ENCODE data around the gene PCBP4. TPM values are rescaled to one million over a fixed set of nuclear protein-coding genes. Genes with fewer than 3 reads are reported as not detected.
A peak's percentile ranks its signal among the peaks of the same experiment; 100 is the strongest.

Gene PCBP4
- total RNA-seq: 10 to 100 TPM; 11.4 to 21.1 TPM

DNA sequence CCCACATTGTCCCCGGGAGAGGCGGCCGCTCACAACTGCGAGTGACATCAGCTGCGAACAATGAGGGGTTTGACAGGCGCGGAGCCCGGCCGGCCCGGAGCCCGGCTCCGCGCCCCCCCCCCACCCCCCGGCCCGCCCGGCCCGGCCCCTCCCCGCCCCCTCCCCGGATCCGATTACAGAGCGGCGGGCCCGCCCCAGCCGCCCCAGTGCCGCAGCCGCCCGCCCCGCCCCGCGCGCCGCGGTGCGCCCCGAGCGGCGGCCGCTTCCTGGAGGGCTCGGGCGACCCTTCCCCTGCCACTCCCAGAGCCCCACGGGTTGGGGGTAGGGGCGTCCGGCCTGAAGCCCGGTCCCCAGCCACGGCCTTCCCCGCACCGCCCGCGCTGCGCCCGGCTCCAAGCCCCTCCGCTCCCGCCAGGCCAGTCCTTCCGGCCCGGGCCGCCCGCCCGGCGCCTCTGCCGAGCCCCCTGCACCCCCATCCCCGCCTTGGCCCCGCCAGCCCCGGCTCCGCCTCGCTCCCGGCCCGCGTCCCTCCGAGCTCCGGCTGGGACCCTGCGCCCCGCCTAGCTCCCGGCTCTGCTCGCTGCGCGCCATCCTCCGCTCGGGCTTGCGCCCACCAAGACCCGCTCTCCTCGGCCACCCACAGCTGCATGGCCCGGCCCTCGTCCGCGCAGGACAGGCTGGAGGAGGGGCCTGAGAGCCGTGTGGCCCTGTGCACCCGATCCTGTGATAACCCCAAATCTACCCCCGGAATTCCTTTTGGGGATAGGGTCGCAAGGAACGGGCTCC, at the start of gene PCBP4:
PCBP4 (minus strand) TSS at position 71 of the 786 bp plus-strand sequence. CDS start 6,214 bp downstream, outside the sequence.
- CTCF ChIA-PET: interaction anchor here (0.7 to 4.8 kb wide), 4 partner anchors 9 to 25 kb away, joined by 3 to 26 read pairs (median 4); partner anchors contain the start of genes PARP3 and RRP9
- peak within 1 kb of the TSS; percentile 74 for H3K4me3 Mint-ChIP-seq
- H3K4me1 Mint-ChIP-seq: peaks cover 14% of the 10 kb centered on the region
- H3K27me3 Mint-ChIP-seq: peaks cover 5% of the 10 kb centered on the region
- H3K36me3 Mint-ChIP-seq: no peaks in the 10 kb centered on the region
- H3K9me3 Mint-ChIP-seq (ENCODE audit: low read depth): no peaks in the 10 kb centered on the region
- no peak for DNase-seq
- peak; percentile 74 for ATAC-seq
- H3K27ac Mint-ChIP-seq: peak within 1 kb of the TSS; percentile 73

DNA sequence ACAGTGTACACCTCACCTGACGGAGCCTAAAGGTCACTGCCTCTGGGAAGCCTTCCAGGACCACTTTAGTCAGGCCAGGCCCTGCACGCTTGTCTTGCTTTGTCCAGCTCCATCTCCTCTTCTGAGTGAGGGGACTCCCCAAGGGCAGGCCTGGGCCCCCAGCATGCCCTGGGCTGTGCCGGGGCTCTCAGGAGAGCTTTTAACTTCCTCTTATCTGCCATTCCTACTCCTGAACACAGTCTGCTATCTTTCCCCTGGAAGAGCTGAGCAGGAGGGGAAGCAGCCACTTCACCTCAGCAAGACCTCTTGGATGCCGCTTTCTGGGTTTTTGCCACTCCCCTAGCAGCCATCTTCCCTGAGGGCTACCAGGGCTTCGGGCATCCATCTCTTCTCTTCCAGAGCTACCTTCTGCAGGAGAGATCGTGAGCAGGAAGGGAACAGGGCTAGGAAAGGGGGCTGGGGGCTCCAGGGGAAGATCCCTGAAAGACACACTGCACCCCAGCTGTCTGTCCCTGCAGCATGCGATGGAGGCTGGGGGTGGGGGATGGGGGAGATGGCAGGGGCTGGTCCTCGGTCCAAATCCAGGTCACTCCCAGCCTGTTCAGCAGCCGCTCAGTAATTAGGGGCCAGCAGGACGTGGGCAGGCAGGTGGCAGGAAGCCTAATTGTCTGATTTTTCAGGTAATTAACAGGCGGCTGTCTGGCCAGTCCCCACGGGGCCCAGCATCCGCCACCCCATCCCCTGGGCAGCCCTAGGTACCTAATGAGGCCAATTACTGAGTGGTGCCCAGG, 48.4 kb upstream of the PCBP4 start:
- Mint-ChIP-seq H3K27ac (no peak overlapping the region), H3K4me1 (no peaks in the 10 kb centered on the region), H3K27me3 (no peaks in the 10 kb centered on the region), H3K9me3 (ENCODE audit: low read depth) (no peaks in the 10 kb centered on the region), H3K4me3 (no peak overlapping the region), H3K36me3 (no peaks in the 10 kb centered on the region)
- ATAC-seq: no peak
- CTCF ChIA-PET: interaction anchor here (0.5 to 3.5 kb wide), 5 partner anchors 14 to 108 kb away, joined by 3 to 10 read pairs (median 3); no protein-coding TSS in a partner anchor
- no peak for DNase-seq

DNA sequence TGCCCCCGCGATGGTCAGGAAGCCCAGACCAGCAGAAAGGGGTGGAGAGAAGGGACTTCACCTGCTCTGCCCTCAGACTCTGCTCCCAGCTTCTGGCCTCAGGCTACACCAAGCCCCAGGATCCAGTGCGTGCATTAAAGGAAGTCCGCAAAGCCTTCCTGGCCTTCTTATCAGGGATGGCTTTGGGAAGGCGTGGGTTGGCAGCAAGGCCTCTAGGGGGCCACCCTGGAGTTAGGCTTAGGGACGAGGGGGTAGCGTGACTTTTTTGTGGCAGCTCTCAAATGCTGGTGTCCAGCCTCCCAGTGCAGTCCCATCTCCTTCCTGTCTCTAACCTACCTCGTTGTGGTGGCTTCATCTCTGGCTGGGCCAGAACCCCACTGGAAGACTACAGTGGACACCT, 47.4 kb upstream of the PCBP4 start:
- Mint-ChIP-seq H3K9me3 (ENCODE audit: low read depth) (no peaks in the 10 kb centered on the region), H3K27me3 (no peaks in the 10 kb centered on the region), H3K36me3 (no peaks in the 10 kb centered on the region), H3K4me1 (no peaks in the 10 kb centered on the region), H3K27ac (no peak overlapping the region), H3K4me3 (no peak overlapping the region)
- ATAC-seq: no peak
- no peak for DNase-seq
- CTCF ChIA-PET: interaction anchor here (1.1 to 3.5 kb wide), 2 partner anchors 15 to 38 kb away, joined by 3 to 10 read pairs; no protein-coding TSS in a partner anchor

DNA sequence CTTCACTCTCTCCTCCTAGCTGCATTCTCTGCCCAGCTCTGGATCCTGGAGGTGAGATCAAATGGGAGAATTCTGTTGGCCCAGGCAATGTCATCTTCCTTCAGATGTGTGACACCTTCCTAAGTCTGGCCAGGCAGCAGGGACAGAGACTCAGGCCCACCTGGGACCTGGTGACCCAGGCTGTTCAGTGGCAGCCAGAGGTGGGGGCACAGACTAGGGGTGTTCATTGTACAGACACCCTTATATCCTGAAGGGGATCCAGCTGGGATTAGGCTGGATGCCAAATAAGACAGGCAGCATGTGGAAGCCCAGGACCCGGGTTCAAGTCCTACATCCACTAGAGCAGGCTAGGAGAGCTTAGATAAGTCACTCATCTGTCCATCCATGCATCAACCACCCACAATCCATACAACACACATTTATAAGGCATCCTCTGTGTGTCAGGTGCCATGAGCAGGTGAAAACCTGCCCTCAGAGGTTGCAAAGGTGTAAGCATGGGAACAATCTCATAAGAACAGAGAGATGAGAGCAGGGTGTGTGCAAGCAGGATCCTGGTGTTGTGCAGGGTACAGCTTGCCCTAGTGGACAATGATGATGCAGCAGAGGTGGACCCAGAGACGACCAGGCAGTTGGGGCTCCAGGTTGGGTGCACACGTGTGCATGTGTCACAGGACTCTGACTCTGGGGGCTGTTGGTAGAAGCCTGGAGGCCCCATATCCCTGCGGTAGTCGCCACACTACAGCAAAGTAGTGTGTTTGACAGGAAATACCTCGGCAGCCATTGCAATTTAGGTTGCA, 46.7 kb upstream of the PCBP4 start:
- no peak overlapping the region for H3K4me3 Mint-ChIP-seq
- ATAC-seq: peak; percentile 33
- H3K36me3 Mint-ChIP-seq: no peaks in the 10 kb centered on the region
- H3K27me3 Mint-ChIP-seq: no peaks in the 10 kb centered on the region
- no peak overlapping the region for H3K27ac Mint-ChIP-seq
- CTCF ChIA-PET: interaction anchor here (1.0 to 3.5 kb wide), 3 partner anchors 16 to 109 kb away, joined by 3 to 10 read pairs (median 3); no protein-coding TSS in a partner anchor
- no peaks in the 10 kb centered on the region for H3K9me3 Mint-ChIP-seq (ENCODE audit: low read depth)
- no peaks in the 10 kb centered on the region for H3K4me1 Mint-ChIP-seq
- DNase-seq: no peak

DNA sequence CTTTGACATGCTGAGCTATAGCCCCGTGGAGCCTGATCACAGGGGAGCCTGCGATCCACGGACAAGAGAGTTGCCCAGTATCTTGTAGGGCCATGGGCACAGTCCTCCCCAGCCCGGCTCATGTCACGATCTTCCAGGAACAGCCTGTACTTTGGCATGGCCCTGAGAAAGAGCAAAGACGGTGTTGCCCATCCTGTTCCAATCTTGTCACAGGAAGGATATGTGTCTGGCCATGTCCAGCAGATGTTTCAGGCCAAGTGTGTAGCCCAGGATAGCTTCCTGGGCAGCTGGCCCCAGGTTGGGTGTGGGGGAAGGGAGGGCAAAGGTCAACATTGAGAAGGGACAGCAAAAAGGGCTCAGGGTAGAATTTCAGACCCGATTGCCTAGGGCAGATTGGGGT, 45.4 kb upstream of the PCBP4 start:
- Mint-ChIP-seq H3K27me3 (no peaks in the 10 kb centered on the region), H3K36me3 (no peaks in the 10 kb centered on the region), H3K4me1 (no peaks in the 10 kb centered on the region), H3K4me3 (no peak overlapping the region), H3K27ac (no peak overlapping the region), H3K9me3 (ENCODE audit: low read depth) (no peaks in the 10 kb centered on the region)
- CTCF ChIA-PET: interaction anchor here (1.0 to 3.5 kb wide), 5 partner anchors 11 to 208 kb away, joined by 3 to 10 read pairs (median 4); no protein-coding TSS in a partner anchor
- DNase-seq (no peak), ATAC-seq (no peak)

DNA sequence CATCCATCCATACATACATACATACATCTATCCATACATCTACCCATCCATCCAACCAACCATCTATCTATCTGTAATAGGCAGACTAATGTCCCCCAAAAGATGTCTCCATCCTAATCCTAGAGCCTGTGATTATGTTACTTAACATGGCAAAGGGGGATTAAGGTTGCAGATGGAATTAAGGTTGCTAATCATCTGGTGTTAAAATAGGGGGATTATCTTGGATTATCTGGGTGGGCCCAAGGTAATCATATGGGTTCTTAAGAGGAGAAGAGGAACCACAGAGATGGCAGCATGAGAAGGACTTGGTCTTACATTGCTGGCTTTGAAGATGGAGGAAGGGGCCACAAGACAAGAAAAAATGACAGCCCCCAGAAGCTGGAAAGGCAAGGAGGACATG, 43.2 kb upstream of the PCBP4 start:
- H3K27me3 Mint-ChIP-seq: no peaks in the 10 kb centered on the region
- H3K9me3 Mint-ChIP-seq (ENCODE audit: low read depth): no peaks in the 10 kb centered on the region
- no peak overlapping the region for H3K27ac Mint-ChIP-seq
- peaks cover 4% of the 10 kb centered on the region for H3K4me1 Mint-ChIP-seq
- no peak overlapping the region for H3K4me3 Mint-ChIP-seq
- CTCF ChIA-PET: interaction anchor here (1.2 to 2.2 kb wide), 2 partner anchors 9 to 43 kb away, joined by 7 to 9 read pairs; no protein-coding TSS in a partner anchor
- ATAC-seq (no peak), DNase-seq (no peak)
- no peaks in the 10 kb centered on the region for H3K36me3 Mint-ChIP-seq

DNA sequence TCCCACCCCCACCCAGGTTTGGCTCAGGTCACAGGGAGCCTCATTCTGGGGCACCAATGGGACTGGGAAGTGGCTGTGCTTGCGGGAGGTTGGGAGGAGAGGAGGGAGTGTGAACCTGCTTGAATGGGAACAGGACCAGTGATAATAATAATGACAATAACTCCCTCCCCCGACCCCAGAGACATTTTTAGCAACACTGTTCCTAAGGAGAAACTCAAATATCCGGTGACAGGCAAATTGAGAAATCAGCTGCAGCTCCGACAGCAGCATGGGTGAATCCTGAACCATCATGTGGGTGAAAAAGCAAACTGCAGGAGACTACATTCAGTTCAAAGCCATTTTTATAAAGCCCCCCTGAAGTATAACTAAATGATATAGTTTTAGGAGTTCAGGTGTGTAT, 40.0 kb upstream of the PCBP4 start:
- Mint-ChIP-seq H3K9me3 (ENCODE audit: low read depth) (no peaks in the 10 kb centered on the region), H3K4me3 (no peak overlapping the region), H3K36me3 (no peaks in the 10 kb centered on the region), H3K27ac (no peak overlapping the region), H3K27me3 (no peaks in the 10 kb centered on the region), H3K4me1 (peaks cover 4% of the 10 kb centered on the region)
- CTCF ChIA-PET: interaction anchor here (0.9 kb wide), 1 partner anchor 34 kb away, joined by 3 read pairs; the partner anchor contains the start of gene ABHD14B
- ATAC-seq: no peak
- no peak for DNase-seq

DNA sequence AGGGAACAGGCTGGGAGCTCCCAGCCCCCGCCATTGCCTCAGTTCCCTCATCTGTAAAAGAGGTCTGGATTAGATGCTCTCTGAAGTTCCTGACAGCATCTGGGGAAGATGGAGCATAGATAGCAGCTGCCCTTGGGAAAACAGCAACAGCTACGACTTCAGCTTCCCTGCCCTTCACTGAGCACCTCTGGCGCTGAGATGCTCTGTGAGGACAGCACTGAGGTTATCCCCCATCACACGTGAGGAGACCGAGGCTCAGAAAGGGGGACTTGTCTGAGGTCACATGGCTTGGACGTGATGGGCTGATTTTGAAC, 39.5 kb upstream of the PCBP4 start:
- Mint-ChIP-seq H3K27ac (no peak overlapping the region), H3K4me3 (no peak overlapping the region), H3K9me3 (ENCODE audit: low read depth) (no peaks in the 10 kb centered on the region), H3K27me3 (no peaks in the 10 kb centered on the region), H3K4me1 (peaks cover 6% of the 10 kb centered on the region), H3K36me3 (no peaks in the 10 kb centered on the region)
- ATAC-seq (no peak), DNase-seq (no peak)
- CTCF ChIA-PET: interaction anchor here (0.9 to 7.3 kb wide), 2 partner anchors 33 to 136 kb away, joined by 3 to 107 read pairs; partner anchors contain the start of gene ABHD14B

DNA sequence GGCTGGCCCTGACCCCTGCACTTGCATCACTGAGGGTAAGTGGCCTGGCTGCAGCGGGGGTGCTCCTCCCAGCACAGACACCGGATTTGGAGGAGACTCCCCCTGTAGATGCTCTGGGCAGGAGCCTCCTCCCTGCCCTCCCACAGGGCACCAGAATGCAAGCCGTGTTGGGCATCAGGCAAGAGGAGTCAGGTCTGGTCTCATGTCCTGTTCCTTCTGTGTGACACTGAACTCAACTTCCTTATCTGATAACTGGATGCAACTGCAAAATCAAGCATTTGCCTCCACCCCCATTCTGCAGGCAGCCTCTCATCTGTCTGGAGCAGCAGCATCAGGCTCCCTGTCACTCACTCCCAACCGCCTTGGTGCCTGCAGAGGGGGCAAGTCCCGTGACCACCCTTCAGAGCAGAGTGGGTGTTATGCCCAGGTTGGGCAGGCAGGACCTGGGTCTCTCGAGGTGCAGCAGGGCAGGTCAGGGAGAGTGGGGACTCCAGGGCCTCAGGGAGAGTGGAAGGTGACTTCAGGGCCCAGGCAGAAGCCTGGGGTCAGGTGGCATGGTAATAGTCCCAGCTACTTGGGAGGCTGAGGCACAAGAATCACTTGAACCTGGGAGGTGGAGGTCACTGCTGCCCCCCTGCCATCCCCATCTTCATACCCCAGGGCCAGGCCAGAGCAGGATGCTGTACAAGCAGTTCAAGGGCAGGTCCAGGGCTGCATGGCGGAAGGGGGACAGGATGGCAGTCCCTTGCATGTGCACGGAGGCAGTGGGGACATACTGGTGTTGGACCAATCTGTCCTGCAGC, 39.0 kb upstream of the PCBP4 start:
- Mint-ChIP-seq H3K27me3 (no peaks in the 10 kb centered on the region), H3K27ac (no peak overlapping the region), H3K4me1 (peaks cover 11% of the 10 kb centered on the region), H3K36me3 (no peaks in the 10 kb centered on the region), H3K9me3 (ENCODE audit: low read depth) (no peaks in the 10 kb centered on the region), H3K4me3 (no peak overlapping the region)
- DNase-seq: no peak
- CTCF ChIA-PET: interaction anchor here (1.6 to 7.3 kb wide), 4 partner anchors 49 to 136 kb away, joined by 3 to 107 read pairs (median 102); partner anchors contain the start of gene DUSP7
- no peak for ATAC-seq

DNA sequence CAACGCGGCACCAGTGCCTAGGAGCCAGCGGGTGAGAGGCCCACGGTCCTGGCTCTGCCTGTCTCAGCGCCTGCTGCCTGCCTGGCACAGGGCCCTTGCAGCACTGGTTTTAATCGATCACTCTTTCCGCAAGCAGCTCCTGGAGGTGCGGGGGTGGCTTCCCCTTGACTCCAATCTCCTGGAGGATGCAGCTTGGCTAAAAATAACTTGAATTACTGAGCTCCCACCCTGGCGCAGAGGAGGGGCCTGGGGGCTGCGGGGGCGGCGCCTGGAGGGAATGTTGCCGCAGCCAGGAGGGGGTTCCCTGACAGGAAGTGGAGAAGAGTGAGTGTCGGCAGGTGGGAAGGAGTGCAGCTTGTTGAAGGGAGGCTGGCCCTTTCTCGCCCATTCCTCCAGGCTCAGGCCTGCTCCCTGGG, 38.3 kb upstream of the PCBP4 start:
- no peak overlapping the region for H3K4me3 Mint-ChIP-seq
- CTCF ChIA-PET: interaction anchor here (1.6 to 7.3 kb wide), 4 partner anchors 50 to 137 kb away, joined by 3 to 107 read pairs (median 102); partner anchors contain the start of gene DUSP7
- no peaks in the 10 kb centered on the region for H3K27me3 Mint-ChIP-seq
- H3K4me1 Mint-ChIP-seq: peaks cover 11% of the 10 kb centered on the region
- H3K27ac Mint-ChIP-seq: no peak overlapping the region
- H3K36me3 Mint-ChIP-seq: no peaks in the 10 kb centered on the region
- H3K9me3 Mint-ChIP-seq (ENCODE audit: low read depth): no peaks in the 10 kb centered on the region
- ATAC-seq: no peak
- DNase-seq: no peak

DNA sequence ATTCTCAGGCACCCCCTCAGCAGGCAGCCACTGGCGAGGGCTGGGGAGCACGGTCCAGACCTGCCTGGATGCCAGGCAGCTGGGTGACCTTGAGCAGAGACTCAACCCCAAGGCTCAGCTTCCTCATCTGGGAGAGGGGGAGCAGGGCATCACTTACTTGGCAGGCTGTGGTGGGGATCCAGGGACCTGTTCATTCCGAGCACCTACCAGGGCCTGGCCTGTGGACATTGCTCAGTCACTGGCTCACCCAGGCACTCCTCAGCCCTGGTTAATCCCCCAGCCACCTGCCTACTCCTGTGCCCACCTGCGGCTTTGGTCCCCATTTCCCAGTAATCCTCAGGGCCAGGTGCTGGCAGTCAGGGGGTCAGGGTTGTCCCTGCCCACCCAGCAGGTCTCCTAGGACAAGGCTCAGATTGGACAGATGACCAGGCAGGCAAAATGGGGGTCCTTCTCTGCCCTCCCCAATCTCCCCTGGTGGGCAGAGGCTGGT, 37.7 kb upstream of the PCBP4 start:
- Mint-ChIP-seq H3K36me3 (no peaks in the 10 kb centered on the region), H3K9me3 (ENCODE audit: low read depth) (no peaks in the 10 kb centered on the region), H3K27ac (no peak overlapping the region), H3K4me1 (peaks cover 11% of the 10 kb centered on the region), H3K27me3 (no peaks in the 10 kb centered on the region), H3K4me3 (no peak overlapping the region)
- CTCF ChIA-PET: interaction anchor here (1.1 to 7.3 kb wide), 6 partner anchors 13 to 138 kb away, joined by 3 to 107 read pairs (median 50); partner anchors contain the start of gene DUSP7
- no peak for DNase-seq
- ATAC-seq: no peak
